Endodermal cell (in vitro differentiated cells): ENCODE results near the gene EMX2. TPM values are rescaled to one million over a fixed set of nuclear protein-coding genes. Genes with fewer than 3 reads are reported as not detected.

Experiments
- DNase-seq: peaks from one replicate; pipeline ENCODE4 v3.0.0-alpha.2; 2017
- H3K27ac ChIP-seq: 2 replicates; pipeline ENCODE4 v1.5.1; 2013; ENCODE audit warnings: mild to moderate bottlenecking, low read depth, low read length, moderate library complexity
- H3K27me3 ChIP-seq: 2 replicates; pipeline ENCODE4 v1.6.1; 2013; ENCODE audit warnings: mild to moderate bottlenecking, low read length, moderate library complexity; ENCODE audit not compliant: insufficient read depth, control insufficient read depth, poor library complexity, severe bottlenecking
- H3K36me3 ChIP-seq: 2 replicates; pipeline ENCODE4 v1.7.0; 2013; ENCODE audit warnings: mild to moderate bottlenecking, low read length, moderate library complexity; ENCODE audit not compliant: control insufficient read depth, insufficient read depth
- H3K4me1 ChIP-seq: one replicate; pipeline ENCODE4 v1.7.0; 2013; ENCODE audit warnings: low read length; ENCODE audit not compliant: control insufficient read depth, insufficient read depth
- H3K4me3 ChIP-seq: 2 replicates; pipeline ENCODE4 v1.5.1; 2013; ENCODE audit warnings: mild to moderate bottlenecking, low read length, moderate library complexity
- H3K9ac ChIP-seq: 2 replicates; pipeline ENCODE4 v1.6.1; 2013; ENCODE audit warnings: mild to moderate bottlenecking, low read length, moderate library complexity; ENCODE audit not compliant: poor library complexity, severe bottlenecking; ENCODE audit errors: extremely low read depth
- H3K9me3 ChIP-seq: 2 replicates; pipeline ENCODE4 v1.6.1; 2013; ENCODE audit warnings: mild to moderate bottlenecking, low read length, moderate library complexity; ENCODE audit not compliant: control insufficient read depth
- H3K27ac Mint-ChIP-seq: 2 replicates; pipeline ENCODE4 v1.8.0; 2020; ENCODE audit warnings: mixed read lengths
- H3K27me3 Mint-ChIP-seq: 2 replicates; pipeline ENCODE4 v1.8.0; 2021; ENCODE audit warnings: mild to moderate bottlenecking, mixed read lengths; ENCODE audit not compliant: insufficient read depth
- H3K36me3 Mint-ChIP-seq: 2 replicates; pipeline ENCODE4 v1.8.0; 2020; ENCODE audit warnings: low read depth, mixed read lengths
- H3K4me1 Mint-ChIP-seq: 2 replicates; pipeline ENCODE4 v1.8.0; 2020; ENCODE audit warnings: mixed read lengths
- H3K4me3 Mint-ChIP-seq: 2 replicates; pipeline ENCODE4 v1.8.0; 2020; ENCODE audit warnings: mild to moderate bottlenecking, moderate library complexity, mixed read lengths
- H3K9me3 Mint-ChIP-seq: 2 replicates; pipeline ENCODE4 v1.8.0; 2020; ENCODE audit warnings: mild to moderate bottlenecking, mixed read lengths
- CTCF ChIP-seq: fragments of 200-600 bp; sonication (generic); conservative IDR thresholded peaks from 2 replicates; pipeline ENCODE4 v1.5.0; 2021; ENCODE audit warnings: antibody characterized with exemption, mild to moderate bottlenecking
- WGBS, 2 experiments: methylation state at CpG; one replicate each; pipeline versions ENCODE4 v1.1.5 to v1.1.7; 2013; ENCODE audit warnings: missing lambda C conversion rate in 2 of 2, mixed read lengths in 1 of 2; ENCODE audit not compliant: insufficient coverage in 1 of 2, insufficient read length in 1 of 2; 5-methylcytosine and 5-hydroxymethylcytosine counted together
- total RNA-seq, 2 donors: library from RNA; stranded (reverse); fragmentation: NEBNext Ultra II Directional in 1 of 2; extraction: Animal tissue kit (Norgen Biotek cat#: 25700) in 1 of 2; gene quantifications; 2 replicates in 1 of 2; 3 replicates in 1 of 2; pipeline ENCODE4 v1.2.1, GENCODE V29; 2021

Gene EMX2
- total RNA-seq, 2 donors from 2014 or later, result 0.18 TPM; not detected in 1

GRCh38 chr10:117562896-117563737, 20.6 kb downstream of the EMX2 start:
- DNase-seq, result no peak
- Mint-ChIP-seq H3K4me1 (no peaks in the 10 kb centered on the region), H3K9me3 (no peaks in the 10 kb centered on the region), H3K36me3 (no peaks in the 10 kb centered on the region), H3K4me3 (no peak overlapping the region), H3K27me3 (peaks cover 58% of the 10 kb centered on the region), H3K27ac (no peak overlapping the region)
- Histone ChIP-seq H3K4me3 (no peak overlapping the region), H3K9me3 (no peaks in the 10 kb centered on the region), H3K4me1 (no peaks in the 10 kb centered on the region), H3K27me3 (peaks cover 72% of the 10 kb centered on the region), H3K27ac (no peak overlapping the region), H3K9ac (no peak overlapping the region), H3K36me3 (no peaks in the 10 kb centered on the region)
- 68 to 85% methylated on average over 2 to 9 of the region's 9 CpGs for WGBS, 2 experiments
- no peak for TF ChIP-seq CTCF

- TF ChIP-seq CTCF, result no peak
These were observed 21.2 kb downstream of the EMX2 start for GRCh38 chr10:117563780-117564179.

GRCh38 chr10:117565068-117565467, 22.5 kb downstream of the EMX2 start:
- 83 to 100% methylated on average over 1 to 3 of the region's 3 CpGs for WGBS, 2 experiments
- Mint-ChIP-seq H3K36me3 (no peaks in the 10 kb centered on the region), H3K4me1 (peaks cover 6% of the 10 kb centered on the region), H3K9me3 (no peaks in the 10 kb centered on the region), H3K27ac (no peak overlapping the region), H3K27me3 (peaks cover 58% of the 10 kb centered on the region), H3K4me3 (no peak overlapping the region)
- peaks cover 72% of the 10 kb centered on the region for H3K27me3 ChIP-seq
- no peak for TF ChIP-seq CTCF
- H3K36me3 ChIP-seq, result no peaks in the 10 kb centered on the region
- peaks cover 5% of the 10 kb centered on the region for H3K4me1 ChIP-seq
- no peak for DNase-seq
- no peak overlapping the region for H3K9ac ChIP-seq
- no peak overlapping the region for H3K27ac ChIP-seq
- H3K9me3 ChIP-seq, result no peaks in the 10 kb centered on the region
- H3K4me3 ChIP-seq, result no peak overlapping the region

More at GRCh38 chr10:117563780-117564179, 21.2 kb downstream of the EMX2 start:
- Histone ChIP-seq H3K4me3 (no peak overlapping the region), H3K9ac (no peak overlapping the region), H3K9me3 (no peaks in the 10 kb centered on the region), H3K27ac (no peak overlapping the region), H3K27me3 (peaks cover 74% of the 10 kb centered on the region), H3K4me1 (no peaks in the 10 kb centered on the region), H3K36me3 (no peaks in the 10 kb centered on the region)
- Mint-ChIP-seq H3K9me3 (no peaks in the 10 kb centered on the region), H3K27ac (no peak overlapping the region), H3K4me1 (no peaks in the 10 kb centered on the region), H3K36me3 (no peaks in the 10 kb centered on the region), H3K27me3 (peaks cover 58% of the 10 kb centered on the region), H3K4me3 (no peak overlapping the region)
- 93 to 94% methylated on average over 6 to 10 of the region's 10 CpGs for WGBS, 2 experiments
- no peak for DNase-seq
